Spleen (tissue), 7 donors: Measurements from ENCODE around the gene TAS2R50.

Experiments
- POLR2A ChIP-seq, 3 donors: fragments of 450-650 bp; IDR thresholded peaks; one replicate each; pipeline ENCODE4 v1.5.1; 2017; ENCODE audit warnings: antibody characterized with exemption in 3 of 3, mild to moderate bottlenecking in 1 of 3
- POLR2AphosphoS5 ChIP-seq, 3 donors: sonication (generic); formaldehyde crosslinking; IDR thresholded peaks; one replicate each; pipeline ENCODE4 v1.5.1; 2017; ENCODE audit warnings: antibody characterized with exemption in 3 of 3
- TF ChIP-seq, protein P1 (sequence below), 11 experiments: fragments of 200-600 bp in 7 of 11; fragments of 450-650 bp in 4 of 11; sonication (generic) in 4 of 11; IDR thresholded peaks in 8 of 11; conservative IDR thresholded peaks in 3 of 11; 1 replicate in 7 of 11; 2 replicates in 4 of 11; pipeline versions ENCODE4 v1.4.0 to v1.8.0; 2016 to 2021; ENCODE audit warnings: antibody characterized with exemption in 11 of 11, inconsistent platforms in 4 of 11, mild to moderate bottlenecking in 1 of 11
- donor health status: DM: no; HTN: no; CAD: no; lungs with moderate emphysema.
- donor health status: DM: no; HTN: no; CAD: no.
- donor health status: DM: no; HTN: no; CAD: no.

DNA sequence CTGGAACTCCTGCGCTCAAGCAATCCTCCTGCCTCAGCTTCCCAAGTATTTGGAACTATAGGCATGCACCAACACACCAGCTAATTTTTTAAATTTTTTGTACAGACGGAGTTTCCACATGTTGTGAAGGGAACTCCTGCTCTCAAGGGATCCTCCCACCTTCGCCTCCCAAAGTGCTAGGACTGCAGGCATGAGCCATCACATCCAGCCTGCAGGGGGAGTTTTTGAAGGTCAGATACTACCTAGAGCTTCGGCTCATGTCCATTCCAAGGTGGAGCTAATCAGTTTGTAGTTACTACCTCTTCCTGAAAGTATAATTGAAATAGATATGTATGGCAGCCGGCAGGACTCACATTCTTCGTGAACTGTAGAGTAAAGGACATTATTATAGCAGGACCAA lies 39.4 kb upstream of the TAS2R50 start:
- TF ChIP-seq, protein P1, sequence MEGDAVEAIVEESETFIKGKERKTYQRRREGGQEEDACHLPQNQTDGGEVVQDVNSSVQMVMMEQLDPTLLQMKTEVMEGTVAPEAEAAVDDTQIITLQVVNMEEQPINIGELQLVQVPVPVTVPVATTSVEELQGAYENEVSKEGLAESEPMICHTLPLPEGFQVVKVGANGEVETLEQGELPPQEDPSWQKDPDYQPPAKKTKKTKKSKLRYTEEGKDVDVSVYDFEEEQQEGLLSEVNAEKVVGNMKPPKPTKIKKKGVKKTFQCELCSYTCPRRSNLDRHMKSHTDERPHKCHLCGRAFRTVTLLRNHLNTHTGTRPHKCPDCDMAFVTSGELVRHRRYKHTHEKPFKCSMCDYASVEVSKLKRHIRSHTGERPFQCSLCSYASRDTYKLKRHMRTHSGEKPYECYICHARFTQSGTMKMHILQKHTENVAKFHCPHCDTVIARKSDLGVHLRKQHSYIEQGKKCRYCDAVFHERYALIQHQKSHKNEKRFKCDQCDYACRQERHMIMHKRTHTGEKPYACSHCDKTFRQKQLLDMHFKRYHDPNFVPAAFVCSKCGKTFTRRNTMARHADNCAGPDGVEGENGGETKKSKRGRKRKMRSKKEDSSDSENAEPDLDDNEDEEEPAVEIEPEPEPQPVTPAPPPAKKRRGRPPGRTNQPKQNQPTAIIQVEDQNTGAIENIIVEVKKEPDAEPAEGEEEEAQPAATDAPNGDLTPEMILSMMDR (IDR thresholded peaks at IDR 0.05 in 8 of 11, conservative IDR thresholded peaks at IDR 0.05 in 3 of 11), result no peak
- TF ChIP-seq POLR2AphosphoS5 (IDR thresholded peaks at IDR 0.05) (no peak), POLR2A (IDR thresholded peaks at IDR 0.05) (no peak)
